ENCODE measurements around the gene ADGRV1.

ADGRV1 gene

GRCh38 chr5:90621848-90622247 is 63.3 kb downstream of the ADGRV1 start:
- no peaks in the 10 kb centered on the region for H3K4me1 ChIP-seq (ENCODE audit: insufficient read depth, low read length)
- no peaks in the 10 kb centered on the region for H3K27me3 ChIP-seq (ENCODE audit: insufficient read depth, low read length, poor library complexity)
- H2AFZ ChIP-seq (ENCODE audit: low read depth, low read length) = no peak overlapping the region
- no peaks in the 10 kb centered on the region for H3K79me2 ChIP-seq (ENCODE audit: insufficient read depth, low read length)
- H3K4me2 ChIP-seq (ENCODE audit: insufficient read depth, low read length) = no peak overlapping the region
- H3K27ac ChIP-seq (ENCODE audit: low read length) = no peak overlapping the region
- DNase-seq = no peak
- ATAC-seq (ENCODE audit: insufficient read depth, low read depth) = no peak
- no peaks in the 10 kb centered on the region for H4K20me1 ChIP-seq (ENCODE audit: insufficient read depth, low read length)
- no peak for TF ChIP-seq EZH2 (IDR thresholded peaks at IDR 0.05; ENCODE audit: borderline replicate concordance, low read depth, low read length, severe bottlenecking)
- no peak for TF ChIP-seq CTCF (IDR thresholded peaks at IDR 0.05; ENCODE audit: borderline replicate concordance, extremely low read depth, low read length, poor library complexity, severe bottlenecking)
- H3K9me3 ChIP-seq (ENCODE audit: insufficient read depth, low read length, severe bottlenecking) = no peaks in the 10 kb centered on the region
- H3K36me3 ChIP-seq (ENCODE audit: insufficient read depth, low read length) = no peaks in the 10 kb centered on the region
- H3K9ac ChIP-seq (ENCODE audit: low read depth, low read length) = no peak overlapping the region
- H3K4me3 ChIP-seq (ENCODE audit: low read depth in 1 of 2, low read length in 2 of 2) = no peak overlapping the region

GRCh38 chr5:90626493-90626892 is 67.9 kb downstream of the ADGRV1 start:
- H3K79me2 ChIP-seq (ENCODE audit: insufficient read depth, low read length) = no peaks in the 10 kb centered on the region
- H3K9ac ChIP-seq (ENCODE audit: low read depth, low read length) = no peak overlapping the region
- H3K4me3 ChIP-seq (ENCODE audit: low read depth in 1 of 2, low read length in 2 of 2) = no peak overlapping the region
- TF ChIP-seq EZH2 (IDR thresholded peaks at IDR 0.05; ENCODE audit: borderline replicate concordance, low read depth, low read length, severe bottlenecking) = no peak
- TF ChIP-seq CTCF (IDR thresholded peaks at IDR 0.05; ENCODE audit: borderline replicate concordance, extremely low read depth, low read length, poor library complexity, severe bottlenecking) = no peak
- ATAC-seq (ENCODE audit: insufficient read depth, low read depth) (no peak), DNase-seq (no peak)
- no peaks in the 10 kb centered on the region for H3K27me3 ChIP-seq (ENCODE audit: insufficient read depth, low read length, poor library complexity)
- H2AFZ ChIP-seq (ENCODE audit: low read depth, low read length) = no peak overlapping the region
- H3K36me3 ChIP-seq (ENCODE audit: insufficient read depth, low read length) = no peaks in the 10 kb centered on the region
- no peak overlapping the region for H3K27ac ChIP-seq (ENCODE audit: low read length)
- no peaks in the 10 kb centered on the region for H4K20me1 ChIP-seq (ENCODE audit: insufficient read depth, low read length)
- no peaks in the 10 kb centered on the region for H3K4me1 ChIP-seq (ENCODE audit: insufficient read depth, low read length)
- H3K9me3 ChIP-seq (ENCODE audit: insufficient read depth, low read length, severe bottlenecking) = no peaks in the 10 kb centered on the region
- no peak overlapping the region for H3K4me2 ChIP-seq (ENCODE audit: insufficient read depth, low read length)

- Histone ChIP-seq H3K4me2 (ENCODE audit: insufficient read depth, low read length) (no peak overlapping the region), H3K4me3 (ENCODE audit: low read depth in 1 of 2, low read length in 2 of 2) (no peak overlapping the region), H3K36me3 (ENCODE audit: insufficient read depth, low read length) (no peaks in the 10 kb centered on the region), H3K9me3 (ENCODE audit: insufficient read depth, low read length, severe bottlenecking) (no peaks in the 10 kb centered on the region), H2AFZ (ENCODE audit: low read depth, low read length) (no peak overlapping the region), H3K9ac (ENCODE audit: low read depth, low read length) (no peak overlapping the region), H4K20me1 (ENCODE audit: insufficient read depth, low read length) (no peaks in the 10 kb centered on the region), H3K27ac (ENCODE audit: low read length) (no peak overlapping the region), H3K27me3 (ENCODE audit: insufficient read depth, low read length, poor library complexity) (no peaks in the 10 kb centered on the region), H3K4me1 (ENCODE audit: insufficient read depth, low read length) (no peaks in the 10 kb centered on the region), H3K79me2 (ENCODE audit: insufficient read depth, low read length) (no peaks in the 10 kb centered on the region)
- TF ChIP-seq EZH2 (IDR thresholded peaks at IDR 0.05; ENCODE audit: borderline replicate concordance, low read depth, low read length, severe bottlenecking) = no peak
- TF ChIP-seq CTCF (IDR thresholded peaks at IDR 0.05; ENCODE audit: borderline replicate concordance, extremely low read depth, low read length, poor library complexity, severe bottlenecking) = no peak
- no peak for DNase-seq
- ATAC-seq (ENCODE audit: insufficient read depth, low read depth) = no peak
These were observed 69.9 kb downstream of the ADGRV1 start for GRCh38 chr5:90628492-90628891.

GRCh38 chr5:90632791-90633190 is 74.2 kb downstream of the ADGRV1 start:
- ATAC-seq (ENCODE audit: insufficient read depth, low read depth) (no peak), DNase-seq (no peak)
- H3K79me2 ChIP-seq (ENCODE audit: insufficient read depth, low read length) = no peaks in the 10 kb centered on the region
- no peaks in the 10 kb centered on the region for H4K20me1 ChIP-seq (ENCODE audit: insufficient read depth, low read length)
- no peak for TF ChIP-seq EZH2 (IDR thresholded peaks at IDR 0.05; ENCODE audit: borderline replicate concordance, low read depth, low read length, severe bottlenecking)
- no peak for TF ChIP-seq CTCF (IDR thresholded peaks at IDR 0.05; ENCODE audit: borderline replicate concordance, extremely low read depth, low read length, poor library complexity, severe bottlenecking)
- no peak overlapping the region for H3K9ac ChIP-seq (ENCODE audit: low read depth, low read length)
- no peak overlapping the region for H3K4me3 ChIP-seq (ENCODE audit: low read depth in 1 of 2, low read length in 2 of 2)
- no peak overlapping the region for H3K4me2 ChIP-seq (ENCODE audit: insufficient read depth, low read length)
- H3K27me3 ChIP-seq (ENCODE audit: insufficient read depth, low read length, poor library complexity) = no peaks in the 10 kb centered on the region
- H3K9me3 ChIP-seq (ENCODE audit: insufficient read depth, low read length, severe bottlenecking) = no peaks in the 10 kb centered on the region
- no peaks in the 10 kb centered on the region for H3K36me3 ChIP-seq (ENCODE audit: insufficient read depth, low read length)
- no peaks in the 10 kb centered on the region for H3K4me1 ChIP-seq (ENCODE audit: insufficient read depth, low read length)
- H2AFZ ChIP-seq (ENCODE audit: low read depth, low read length) = no peak overlapping the region
- no peak overlapping the region for H3K27ac ChIP-seq (ENCODE audit: low read length)

Data from DND-41 (cell line).